Motor neuron (in vitro differentiated cells): ENCODE measurements around the gene NTMT1. TPM values are rescaled to one million over a fixed set of nuclear protein-coding genes. Genes with fewer than 3 reads are reported as not detected.
A peak's percentile ranks its signal among the peaks of the same experiment; 100 is the strongest.
"Not testable (repeated sequence)": the region's sequence is repeated elsewhere in the genome, so short reads cannot be mapped to it uniquely, and the experiment has no call there.

Experiments used
- ATAC-seq, 8 experiments: fragments of 200-7000 bp; cut with Tn5 transposase; replicated peaks in 6 of 8; 2 replicates each; pipeline ENCODE4 v1.8.0; 2021; ENCODE audit warnings: mild to moderate bottlenecking in 8 of 8, moderate library complexity in 8 of 8
- H3K27ac ChIP-seq, 2 donors: fragments of 250-450 bp; sonication (Bioruptor Pico); 2 replicates each; pipeline ENCODE4 v1.9.0; 2021; ENCODE audit warnings: antibody characterized with exemption in 2 of 2, mild to moderate bottlenecking in 2 of 2, moderate library complexity in 1 of 2
- H3K4me1 ChIP-seq, 2 donors: fragments of 250-450 bp; sonication (Bioruptor Pico); replicated peaks in 1 of 2; 2 replicates each; pipeline ENCODE4 v1.6.1; 2021; ENCODE audit warnings: antibody characterized with exemption in 2 of 2, mild to moderate bottlenecking in 2 of 2, moderate library complexity in 1 of 2
- H3K4me3 ChIP-seq, 5 donors: fragments of 250-450 bp; sonication (Bioruptor Pico); 2 replicates each; pipeline ENCODE4 v1.9.0; 2021; ENCODE audit warnings: antibody characterized with exemption in 5 of 5, mild to moderate bottlenecking in 5 of 5, moderate library complexity in 4 of 5
- WGBS, 10 experiments: fragments of 450-650 bp; shearing (Covaris generic); methylation state at CpG; one replicate each; pipeline ENCODE4 v1.0.0; 2022; 5-methylcytosine and 5-hydroxymethylcytosine counted together
- in situ Hi-C, 9 experiments: fragments of 400-800 bp; cut with MboI; loops; one replicate each; pipeline ENCODE4 v1.15.0; 2021; ENCODE audit warnings: low sequenced_read_pairs in 9 of 9, low pct_unique_long_range_greater_than_20kb in 2 of 9; ENCODE audit not compliant: unreplicated experiment in 9 of 9
- total RNA-seq, 8 experiments: library from RNA; unstranded; fragments of 300-600 nt; gene quantifications; 2 replicates each; pipeline versions ENCODE4 v1.2.3 to v1.2.4, GENCODE V29; 2022

NTMT1 gene
- total RNA-seq, 8 experiments from 2014 or later, result 25.4 to 49.4 (median 35.2) TPM

DNA sequence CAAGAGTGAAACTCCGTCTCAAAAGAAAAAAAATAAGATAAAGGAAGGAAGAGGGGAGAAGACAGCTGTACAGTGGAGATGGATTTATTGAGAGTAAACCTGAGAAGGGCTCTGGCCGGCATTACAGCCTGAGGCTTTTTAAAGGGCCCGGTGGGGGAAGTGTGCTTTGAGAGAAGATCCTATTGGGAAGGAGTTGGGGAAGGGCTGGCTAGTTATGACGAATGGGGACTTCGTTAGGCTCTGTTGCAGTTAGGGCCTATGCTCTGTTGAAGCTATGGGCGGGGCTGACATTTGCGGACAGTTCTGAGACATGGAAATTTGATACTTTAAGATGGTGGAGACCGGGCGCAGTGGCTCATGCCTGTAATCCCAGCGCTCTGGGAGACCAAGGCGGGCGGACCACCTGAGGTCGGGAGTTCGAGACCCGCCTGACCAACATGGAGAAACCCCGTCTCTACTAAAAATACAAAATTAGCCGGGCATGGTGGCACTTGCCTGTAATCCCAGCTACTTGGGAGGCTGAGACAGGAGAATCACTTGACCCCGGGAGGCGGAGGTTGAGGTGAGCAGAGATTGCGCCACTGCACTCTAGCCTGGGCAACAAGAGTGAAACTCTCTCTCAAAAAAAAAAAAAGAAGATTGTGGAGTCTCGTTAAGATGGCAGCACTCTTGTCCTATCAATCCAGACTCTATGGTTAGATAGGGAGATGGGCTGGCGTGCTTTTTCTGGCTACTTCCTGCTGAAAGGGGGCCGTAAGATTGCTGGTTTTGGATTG is 38.3 kb upstream of the NTMT1 start:
- Histone ChIP-seq H3K4me1 (peaks cover 30 to 33% of the 10 kb centered on the region in 2 donors), H3K27ac (no peak overlapping the region), H3K4me3 (no peak overlapping the region)
- in situ Hi-C loops, result no loop called here
- 27 to 100% (median 75%) methylated on average over 2 to 16 of the region's 23 CpGs for WGBS, 10 experiments
- peak in 3 of 8 experiments; percentile 16 to 87 (median 70) for ATAC-seq

DNA sequence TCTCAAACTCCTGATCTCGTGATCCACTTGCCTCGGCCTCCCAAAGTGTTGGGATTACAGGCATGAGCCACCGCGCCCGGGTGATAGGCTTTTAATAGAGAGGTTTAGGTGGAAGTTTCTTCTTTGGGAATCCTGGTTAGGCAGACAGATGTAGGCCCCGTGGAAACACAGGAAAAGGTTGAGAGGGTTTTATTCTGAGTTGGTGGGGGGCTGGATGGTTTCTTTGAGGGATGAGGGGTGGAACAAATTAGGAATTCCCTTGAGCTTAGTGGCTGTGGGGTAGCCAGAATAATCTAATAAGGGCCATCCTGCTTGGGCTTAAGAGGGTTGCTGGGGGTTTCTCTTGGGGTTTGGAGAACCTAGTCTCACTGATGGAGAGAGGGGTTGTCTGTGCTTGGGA is 35.5 kb upstream of the NTMT1 start:
- no peak overlapping the region for H3K4me3 ChIP-seq
- no peak overlapping the region for H3K27ac ChIP-seq
- H3K4me1 ChIP-seq, result peaks cover 23 to 26% of the 10 kb centered on the region in 2 donors
- in situ Hi-C loops, result no loop called here
- 72 to 98% (median 76%) methylated on average over 3 to 6 of the region's 6 CpGs; no CpG with 5 or more reads in 6 of the 10 experiments for WGBS, 10 experiments
- no peak for ATAC-seq

DNA sequence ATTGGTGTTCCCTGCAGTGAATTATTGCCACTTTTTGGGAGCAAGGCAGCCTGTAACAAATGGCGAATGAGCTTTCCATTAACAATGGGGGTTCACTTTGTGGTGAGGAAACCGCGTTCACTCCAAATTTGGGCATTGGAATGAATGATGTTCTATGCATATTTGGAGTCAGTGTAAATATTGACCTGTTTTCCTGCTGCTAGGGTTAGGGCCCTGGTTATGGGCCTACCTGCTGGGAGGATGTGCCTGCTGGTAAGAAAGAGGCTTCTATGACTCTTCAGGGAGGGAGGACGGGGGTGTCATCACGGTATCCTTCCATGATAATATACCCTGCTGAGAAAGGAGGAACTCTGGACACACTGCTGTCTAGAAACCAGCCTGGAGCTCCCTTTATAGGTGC is 34.0 kb upstream of the NTMT1 start:
- Histone ChIP-seq H3K4me1 (peaks cover 23 to 26% of the 10 kb centered on the region in 2 donors), H3K27ac (no peak overlapping the region), H3K4me3 (no peak overlapping the region)
- WGBS, 10 experiments, result 0 to 96% (median 67%) methylated on average over 1 to 5 of the region's 5 CpGs; no CpG with 5 or more reads in 4 of the 10 experiments
- ATAC-seq, result no peak
- in situ Hi-C loops, result no loop called here

DNA sequence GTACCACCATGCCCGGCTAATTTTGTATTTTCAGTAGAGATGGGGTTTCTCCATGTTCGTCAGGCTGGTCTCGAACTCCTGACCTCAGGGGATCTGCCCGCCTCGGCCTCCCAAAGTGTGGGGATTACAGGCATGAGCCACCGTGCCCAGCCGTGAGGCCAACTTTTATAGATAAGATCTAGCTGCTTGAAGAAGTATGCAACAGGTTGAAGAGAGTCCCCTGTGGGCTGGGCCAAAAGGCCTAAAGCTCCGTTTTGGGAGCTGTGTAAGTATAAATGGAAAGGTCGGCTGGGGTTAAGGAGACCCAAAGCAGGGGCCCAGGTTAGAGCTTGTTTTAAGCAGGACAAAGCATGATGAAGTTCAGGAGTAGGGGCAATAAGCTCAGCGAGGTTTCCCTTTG is 33.2 kb upstream of the NTMT1 start:
- 60 to 100% (median 84%) methylated on average over 1 to 5 of the region's 10 CpGs; no CpG with 5 or more reads in 5 of the 10 experiments for WGBS, 10 experiments
- peaks cover 20 to 23% of the 10 kb centered on the region in 2 donors for H3K4me1 ChIP-seq
- H3K27ac ChIP-seq, ATAC-seq, H3K4me3 ChIP-seq, in situ Hi-C loops: not testable (repeated sequence)

DNA sequence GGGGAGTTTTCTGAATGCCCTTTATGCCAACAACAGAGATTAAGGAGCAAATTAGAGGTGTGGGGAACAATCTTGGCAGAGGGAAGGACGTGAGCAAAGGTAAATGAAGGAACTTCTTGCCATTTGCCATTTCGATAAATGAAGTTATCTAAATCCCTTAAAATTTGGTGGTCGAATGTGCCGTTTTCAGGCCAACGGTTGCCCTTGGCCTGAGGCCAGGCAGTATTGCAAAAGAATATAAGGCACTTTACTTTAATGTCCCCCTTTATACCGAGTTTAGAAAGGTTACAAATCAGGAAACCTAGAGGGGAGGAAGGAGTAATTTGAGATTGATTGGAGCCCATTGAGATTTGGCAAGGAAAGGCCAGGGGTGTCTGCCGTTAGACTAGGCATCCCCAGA is 31.3 kb upstream of the NTMT1 start:
- no peak for ATAC-seq
- Histone ChIP-seq H3K4me1 (peaks cover 28 to 30% of the 10 kb centered on the region in 2 donors), H3K27ac (no peak overlapping the region), H3K4me3 (no peak overlapping the region)
- in situ Hi-C loops, result no loop called here
- WGBS, 10 experiments, result 5 to 100% (median 75%) methylated on average over 1 to 5 of the region's 7 CpGs; no CpG with 5 or more reads in 2 of the 10 experiments

DNA sequence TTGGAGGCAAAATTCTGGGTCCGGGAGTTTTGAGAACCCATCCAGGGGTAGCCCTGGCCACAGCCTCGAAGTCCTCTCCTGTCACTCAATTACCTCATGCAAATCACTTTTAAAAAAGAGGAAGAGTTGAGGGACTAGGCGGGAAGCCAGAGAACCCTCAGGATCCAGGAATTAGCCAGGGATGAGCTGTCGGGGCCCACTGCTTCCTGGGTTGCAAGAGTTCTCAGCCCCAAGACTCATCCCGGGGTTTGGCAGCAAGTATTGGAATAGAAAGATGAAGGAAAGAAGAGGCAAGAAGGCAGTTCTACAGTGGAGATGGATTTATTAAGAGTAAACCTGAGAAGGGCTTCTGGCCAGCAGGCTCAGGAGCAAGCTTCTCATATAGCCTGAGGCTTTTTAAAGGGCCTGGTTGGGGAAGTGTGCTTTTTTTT is 30.6 kb upstream of the NTMT1 start:
- H3K4me3 ChIP-seq, result no peak overlapping the region
- no peak overlapping the region for H3K27ac ChIP-seq
- ATAC-seq, result no peak
- 36 to 100% (median 80%) methylated on average over 1 to 5 of the region's 5 CpGs for WGBS, 10 experiments
- in situ Hi-C loops, result no loop called here
- H3K4me1 ChIP-seq, result peaks cover 28 to 30% of the 10 kb centered on the region in 2 donors

DNA sequence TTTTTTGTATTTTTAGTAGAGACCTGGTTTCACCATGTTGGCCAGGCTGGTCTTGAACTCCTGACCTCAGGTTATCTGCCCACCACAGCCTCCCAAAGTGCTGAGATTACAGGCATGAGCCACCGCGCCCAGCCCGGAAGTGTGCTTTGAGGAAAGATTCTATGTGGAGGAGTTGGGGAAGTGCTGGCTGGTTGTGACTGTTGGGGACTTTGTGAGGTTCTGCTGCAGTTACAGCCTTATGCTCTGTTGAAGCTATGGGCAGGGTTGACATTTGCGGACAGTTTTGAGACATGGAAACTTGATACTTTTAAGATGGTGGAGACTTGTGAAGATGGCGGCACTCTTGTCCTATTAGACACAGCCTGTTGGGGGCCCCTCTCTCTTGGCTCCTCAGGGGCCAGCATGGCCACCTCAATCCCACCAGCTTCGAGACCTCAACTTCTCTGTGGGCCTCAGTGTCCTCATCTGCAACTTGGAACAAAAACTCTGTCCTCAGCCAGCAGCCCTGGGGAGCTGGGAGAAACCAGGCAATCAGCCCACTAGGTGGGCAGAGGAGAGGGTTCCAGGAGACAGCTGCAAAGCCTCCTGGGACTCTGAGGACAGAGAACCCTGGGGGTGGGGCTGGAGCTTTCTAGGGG is 29.9 kb upstream of the NTMT1 start:
- H3K4me1 ChIP-seq, result peaks cover 28 to 30% of the 10 kb centered on the region in 2 donors
- ATAC-seq, result peak in 1 of 8 experiments; percentile 3
- 84 to 100% (median 91%) methylated on average over 1 to 2 of the region's 6 CpGs; no CpG with 5 or more reads in 4 of the 10 experiments for WGBS, 10 experiments
- in situ Hi-C loops, result no loop called here
- H3K4me3 ChIP-seq, result peak overlapping the region in 2 of 5 donors; percentile 40 to 45
- H3K27ac ChIP-seq, result no peak overlapping the region

DNA sequence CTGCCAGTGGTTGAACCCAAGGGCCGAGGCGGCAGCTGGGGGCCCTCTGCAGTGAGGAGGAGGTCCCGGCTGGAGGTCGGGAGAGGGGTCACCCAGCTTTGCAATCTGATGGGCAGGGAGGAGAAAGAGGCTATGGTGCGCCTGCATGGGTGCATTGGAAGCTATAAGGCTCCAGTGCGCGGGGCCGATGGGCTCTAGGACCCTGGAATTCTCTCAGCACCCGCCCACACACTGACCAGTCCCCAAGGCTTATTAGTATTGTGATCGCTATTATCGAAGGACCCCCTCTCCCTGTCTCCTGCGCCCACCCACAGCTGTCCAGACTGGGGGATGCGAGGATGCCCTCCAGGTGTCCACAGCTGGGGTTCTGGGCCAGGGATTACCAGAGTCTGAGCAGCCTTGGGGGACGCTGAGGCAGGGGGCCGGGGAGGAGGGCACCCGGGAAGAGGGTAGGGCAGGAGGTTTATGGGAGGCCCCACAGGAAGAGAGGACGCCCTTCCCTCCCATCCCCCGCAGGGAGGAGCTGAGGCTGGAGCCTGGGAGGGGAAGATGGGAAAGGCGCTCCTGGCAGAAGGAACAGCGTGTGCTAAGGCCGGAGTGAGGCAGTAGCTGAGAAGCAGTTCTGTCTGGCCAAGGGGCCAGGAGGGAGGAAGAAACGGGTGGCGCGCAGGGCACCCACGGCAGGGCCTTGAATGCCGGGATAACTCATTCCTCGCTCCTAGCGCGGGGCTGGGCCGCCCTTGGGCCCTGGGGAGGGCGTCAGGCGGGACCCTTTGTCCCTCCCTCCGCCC is 29.2 kb upstream of the NTMT1 start:
- Histone ChIP-seq H3K27ac (peak overlapping the region; percentile 54 to 81), H3K4me3 (peak overlapping the region; percentile 20 to 45 (median 35)), H3K4me1 (peaks cover 24 to 28% of the 10 kb centered on the region in 2 donors)
- in situ Hi-C loops, result no loop called here
- 10 to 60% (median 40%) methylated on average over 1 to 2 of the region's 33 CpGs; no CpG with 5 or more reads in 7 of the 10 experiments for WGBS, 10 experiments
- peak; percentile 71 to 84 (median 82) for ATAC-seq

DNA sequence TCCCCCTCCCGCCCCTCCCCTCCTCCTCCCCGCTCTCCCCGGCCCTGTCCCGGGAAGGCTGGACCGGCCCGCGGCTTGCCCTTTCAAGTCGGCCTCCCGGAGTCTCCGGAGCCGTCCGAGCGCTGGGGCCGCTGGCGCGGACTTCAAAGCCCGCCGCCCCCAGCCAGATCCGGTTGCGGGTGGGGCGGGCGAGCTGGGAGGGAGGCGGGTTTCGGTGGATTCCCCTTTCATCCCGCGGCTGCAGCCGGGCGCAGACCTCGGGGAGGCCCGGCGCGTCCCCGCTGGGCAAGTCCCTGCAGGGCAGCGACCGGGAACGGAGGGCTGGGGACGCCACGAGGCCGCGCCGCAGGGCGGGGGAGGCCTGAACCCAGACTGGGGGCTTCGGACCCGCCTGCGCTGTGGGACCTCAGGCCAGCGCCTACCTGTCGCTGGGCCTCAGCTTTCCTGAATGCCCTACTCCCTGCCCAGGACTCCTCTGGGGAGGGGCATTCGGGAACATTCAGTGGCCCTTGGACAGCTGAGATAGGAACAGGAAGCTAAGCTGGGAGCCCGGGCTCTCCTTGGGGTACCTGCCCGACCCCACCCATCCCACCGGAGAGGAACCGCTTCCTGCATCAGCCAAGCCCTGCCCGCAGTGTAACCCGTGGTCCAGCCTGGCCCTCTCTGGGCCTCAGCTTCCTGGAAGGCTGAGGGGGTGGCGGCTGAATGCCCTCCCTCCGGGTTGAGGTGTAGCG is 28.4 kb upstream of the NTMT1 start:
- peak overlapping the region; percentile 54 to 81 for H3K27ac ChIP-seq
- in situ Hi-C loops, result no loop called here
- H3K4me1 ChIP-seq, result peaks cover 16 to 23% of the 10 kb centered on the region in 2 donors
- H3K4me3 ChIP-seq, result peak overlapping the region; percentile 20 to 45 (median 35)
- peak; percentile 55 to 81 (median 64) for ATAC-seq
- 20% methylated on average over 1 of the region's 57 CpGs; no CpG with 5 or more reads in 9 of the 10 experiments for WGBS, 10 experiments

DNA sequence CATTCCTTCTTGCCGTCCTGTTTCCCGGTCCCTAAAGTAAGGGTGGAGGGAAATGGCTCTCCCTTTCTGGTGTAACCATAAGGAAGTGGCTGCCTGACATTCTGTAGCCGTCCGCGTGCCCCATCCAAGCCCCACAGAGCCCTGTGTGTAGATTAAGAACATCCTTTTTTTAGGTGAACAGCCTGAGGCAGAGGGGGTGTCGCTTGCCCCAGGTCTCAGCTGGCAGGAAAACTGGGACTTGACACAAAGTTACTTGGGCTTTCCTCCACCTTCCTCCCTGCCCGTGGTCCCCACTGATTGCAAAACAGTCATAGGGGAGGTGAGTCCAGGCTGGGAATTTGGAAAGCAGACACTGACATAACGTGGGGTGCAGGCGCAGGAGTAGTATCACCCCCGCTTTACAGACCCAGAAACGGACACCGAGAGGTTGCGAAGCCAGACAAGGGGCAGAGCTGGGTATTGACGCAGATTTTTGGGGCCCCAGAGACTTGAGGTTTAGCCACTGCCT is 27.8 kb upstream of the NTMT1 start:
- peaks cover 20 to 27% of the 10 kb centered on the region in 2 donors for H3K4me1 ChIP-seq
- H3K27ac ChIP-seq, result peak overlapping the region; percentile 54 to 81
- peak overlapping the region in 2 of 5 donors; percentile 40 to 45 for H3K4me3 ChIP-seq
- in situ Hi-C loops, result no loop called here
- no peak for ATAC-seq
- 60 to 100% (median 80%) methylated on average over 1 to 4 of the region's 14 CpGs; no CpG with 5 or more reads in 5 of the 10 experiments for WGBS, 10 experiments

DNA sequence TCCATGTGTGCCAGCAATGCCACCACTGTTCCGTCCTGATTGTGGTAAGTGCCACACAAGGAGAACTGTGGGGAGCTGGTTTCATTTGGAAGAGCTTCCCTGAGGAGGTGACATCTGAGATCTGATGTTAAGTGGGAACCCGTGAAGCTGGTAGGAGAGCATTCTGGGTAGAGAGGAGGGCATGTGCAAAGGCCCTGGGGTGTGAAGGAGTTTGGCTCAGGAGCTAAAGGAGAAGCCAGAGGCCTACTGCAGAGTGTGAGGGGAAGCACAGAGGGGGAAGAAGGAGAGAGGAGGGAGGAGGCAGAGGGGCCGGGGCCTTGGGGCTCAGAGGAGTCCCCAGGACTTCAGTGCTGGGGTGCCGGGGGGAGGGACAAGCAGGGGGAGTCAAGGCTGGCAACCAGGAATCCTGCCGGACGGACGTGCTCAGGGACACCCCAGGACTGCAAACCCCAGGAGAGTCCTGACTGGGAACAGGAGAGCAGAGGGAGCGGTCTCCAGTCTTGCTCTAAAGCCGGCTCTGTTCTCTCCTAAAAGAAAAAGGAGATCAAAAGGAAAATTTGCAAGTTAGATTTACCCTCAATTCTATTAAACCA is 24.8 kb upstream of the NTMT1 start:
- H3K27ac ChIP-seq, result no peak overlapping the region
- H3K4me1 ChIP-seq, result peaks cover 20 to 38% of the 10 kb centered on the region in 2 donors
- no peak for ATAC-seq
- WGBS, 10 experiments, result 43 to 100% (median 92%) methylated on average over 1 to 2 of the region's 9 CpGs; no CpG with 5 or more reads in 7 of the 10 experiments
- H3K4me3 ChIP-seq, result no peak overlapping the region
- in situ Hi-C loops, result loop anchor here in 8 of 9 experiments (10.0 to 25.0 kb wide), 5 partner anchors 214 to 464 kb away; partner anchors contain the start of gene IER5L (in 1 of the 8)
